HCT116 (cell line): ENCODE results near the gene GRK5.

ENCODE experiments used
- CEBPB ChIP-seq: IDR thresholded peaks from 2 replicates; pipeline ENCODE4 v1.6.1; 2012; ENCODE audit warnings: low read depth
- EGR1 ChIP-seq: IDR thresholded peaks from 2 replicates; pipeline ENCODE4 v1.6.1; 2012; ENCODE audit warnings: low read depth
- EZH2 ChIP-seq: fragments of 200-600 bp; sonication (generic); IDR thresholded peaks from 2 replicates; pipeline ENCODE4 v1.6.1; 2017; ENCODE audit warnings: antibody characterized with exemption, mixed run types
- EZH2phosphoT487 ChIP-seq: fragments of 200-600 bp; IDR thresholded peaks from 2 replicates; pipeline ENCODE4 v1.6.1; 2018; ENCODE audit warnings: antibody characterized with exemption, borderline replicate concordance
- MAX ChIP-seq: IDR thresholded peaks from 2 replicates; pipeline ENCODE4 v1.6.1; 2012
- POLR2A ChIP-seq: IDR thresholded peaks from 2 replicates; pipeline ENCODE4 v1.7.0; 2011; ENCODE audit warnings: borderline replicate concordance; ENCODE audit not compliant: insufficient read depth, insufficient read length; ENCODE audit errors: extremely low read depth
- POLR2AphosphoS5 ChIP-seq: IDR thresholded peaks from 2 replicates; pipeline ENCODE4 v1.6.1; 2011; ENCODE audit warnings: mild to moderate bottlenecking, low read depth, low read length, moderate library complexity
- SRF ChIP-seq: IDR thresholded peaks from 2 replicates; pipeline ENCODE4 v1.6.1; 2012; ENCODE audit warnings: low read depth
- ZFX ChIP-seq: fragments of 450-650 bp; IDR thresholded peaks from 2 replicates; pipeline ENCODE4 v1.6.1; 2017
- TF ChIP-seq, protein P1 (sequence below), 3 experiments: fragments of 200-600 bp in 1 of 3; sonication (generic) in 1 of 3; IDR thresholded peaks in 2 of 3; conservative IDR thresholded peaks in 1 of 3; 2 replicates each; pipeline ENCODE4 v1.5.1; 2012 to 2017; ENCODE audit warnings: low read depth in 2 of 3, low read length in 2 of 3, antibody characterized with exemption in 1 of 3, borderline replicate concordance in 1 of 3, control low read depth in 1 of 3, mild to moderate bottlenecking in 1 of 3, mixed read lengths in 1 of 3, mixed run types in 1 of 3, moderate library complexity in 1 of 3; ENCODE audit not compliant: insufficient read depth in 1 of 3

DNA sequence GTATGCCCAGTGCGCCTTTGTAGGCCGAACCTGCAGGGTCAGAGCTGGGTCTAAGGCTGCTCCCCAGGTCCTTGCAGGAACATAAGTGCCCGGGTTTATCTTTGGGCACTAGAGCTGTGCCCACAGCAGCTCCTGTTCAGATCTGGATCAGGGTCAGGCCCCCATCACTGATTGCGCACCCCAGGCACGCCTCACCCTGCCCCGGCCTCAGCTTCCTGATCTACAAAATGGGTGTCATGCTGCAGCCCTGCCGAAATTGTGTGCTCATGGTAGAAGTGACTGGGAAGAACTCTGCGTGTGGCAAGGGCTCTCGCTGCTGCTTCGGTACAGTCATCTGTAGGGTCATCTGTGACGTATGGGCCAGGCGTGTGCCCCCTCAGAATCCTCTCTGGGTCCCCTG, 100.7 kb downstream of the GRK5 start:
- TF ChIP-seq, protein P1, sequence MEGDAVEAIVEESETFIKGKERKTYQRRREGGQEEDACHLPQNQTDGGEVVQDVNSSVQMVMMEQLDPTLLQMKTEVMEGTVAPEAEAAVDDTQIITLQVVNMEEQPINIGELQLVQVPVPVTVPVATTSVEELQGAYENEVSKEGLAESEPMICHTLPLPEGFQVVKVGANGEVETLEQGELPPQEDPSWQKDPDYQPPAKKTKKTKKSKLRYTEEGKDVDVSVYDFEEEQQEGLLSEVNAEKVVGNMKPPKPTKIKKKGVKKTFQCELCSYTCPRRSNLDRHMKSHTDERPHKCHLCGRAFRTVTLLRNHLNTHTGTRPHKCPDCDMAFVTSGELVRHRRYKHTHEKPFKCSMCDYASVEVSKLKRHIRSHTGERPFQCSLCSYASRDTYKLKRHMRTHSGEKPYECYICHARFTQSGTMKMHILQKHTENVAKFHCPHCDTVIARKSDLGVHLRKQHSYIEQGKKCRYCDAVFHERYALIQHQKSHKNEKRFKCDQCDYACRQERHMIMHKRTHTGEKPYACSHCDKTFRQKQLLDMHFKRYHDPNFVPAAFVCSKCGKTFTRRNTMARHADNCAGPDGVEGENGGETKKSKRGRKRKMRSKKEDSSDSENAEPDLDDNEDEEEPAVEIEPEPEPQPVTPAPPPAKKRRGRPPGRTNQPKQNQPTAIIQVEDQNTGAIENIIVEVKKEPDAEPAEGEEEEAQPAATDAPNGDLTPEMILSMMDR (IDR thresholded peaks at IDR 0.05 in 2 of 3, conservative IDR thresholded peaks at IDR 0.05 in 1 of 3; ENCODE audit: borderline replicate concordance in 1 of 3, insufficient read depth in 1 of 3, low read depth in 2 of 3, low read length in 2 of 3), result no peak
- TF ChIP-seq POLR2A, result no peak
- TF ChIP-seq POLR2AphosphoS5, result no peak
- TF ChIP-seq CEBPB, result no peak
- no peak for TF ChIP-seq EZH2phosphoT487
- no peak for TF ChIP-seq SRF
- no peak for TF ChIP-seq EGR1
- no peak for TF ChIP-seq ZFX
- TF ChIP-seq EZH2, result no peak
- no peak for TF ChIP-seq MAX
